Liver (tissue), 3 donors: ENCODE data around the gene MOV10.

Source experiments
- CTCF ChIP-seq: fragments of 150-350 bp; IDR thresholded peaks from 2 replicates; pipeline ENCODE4 v1.5.1; 2017; ENCODE audit warnings: improper control_type of control experiment, low read depth, low read length; ENCODE audit not compliant: missing input control
- EGR1 ChIP-seq, 2 donors: IDR thresholded peaks; 2 replicates each; pipeline ENCODE4 v1.6.1; 2016 to 2018; ENCODE audit warnings: antibody characterized with exemption in 2 of 2, low read depth in 2 of 2
- GABPA ChIP-seq, 2 donors: IDR thresholded peaks in 1 of 2; conservative IDR thresholded peaks in 1 of 2; 2 replicates each; pipeline ENCODE4 v1.6.1; 2016; ENCODE audit warnings: antibody characterized with exemption in 2 of 2, mild to moderate bottlenecking in 1 of 2, moderate library complexity in 1 of 2
- RAD21 ChIP-seq, 2 donors: IDR thresholded peaks; 2 replicates each; pipeline ENCODE4 v1.6.1; 2016; ENCODE audit warnings: antibody characterized with exemption in 2 of 2, mild to moderate bottlenecking in 2 of 2
- TAF1 ChIP-seq: conservative IDR thresholded peaks from 2 replicates; pipeline ENCODE4 v1.6.1; 2016; ENCODE audit warnings: antibody characterized with exemption, mild to moderate bottlenecking
- TF ChIP-seq, protein P1 (sequence below): IDR thresholded peaks from 2 replicates; pipeline ENCODE4 v1.6.1; 2016; ENCODE audit warnings: antibody characterized with exemption
- donor health status: healthy.
- donor health status: healthy.

DNA sequence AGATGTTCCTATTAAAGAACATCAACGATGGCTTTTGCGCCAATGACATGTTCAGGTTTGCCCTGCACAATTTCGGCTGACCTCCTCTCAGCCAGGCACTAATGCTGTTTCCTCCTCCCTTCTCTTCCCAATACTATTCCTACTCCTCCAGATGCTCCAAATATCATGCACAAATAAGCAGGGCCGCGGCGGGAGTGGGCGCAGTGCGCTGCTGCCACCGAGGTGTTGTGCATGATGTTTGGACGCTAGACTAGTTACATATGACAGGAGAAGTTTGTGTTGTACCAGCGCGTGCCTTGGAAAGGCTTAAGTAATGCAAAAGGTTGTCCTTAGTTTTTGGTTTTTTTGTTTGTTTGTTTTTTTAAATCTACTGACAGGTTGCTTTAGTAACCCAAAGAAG lies 73.9 kb downstream of the MOV10 start:
- no peak for TF ChIP-seq CTCF
- TF ChIP-seq EGR1 (IDR thresholded peaks at IDR 0.05; ENCODE audit: low read depth in 2 of 2): no peak
- TF ChIP-seq GABPA (IDR thresholded peaks at IDR 0.05 in 1 of 2, conservative IDR thresholded peaks at IDR 0.05 in 1 of 2): no peak
- no peak for TF ChIP-seq TAF1
- TF ChIP-seq, protein P1, sequence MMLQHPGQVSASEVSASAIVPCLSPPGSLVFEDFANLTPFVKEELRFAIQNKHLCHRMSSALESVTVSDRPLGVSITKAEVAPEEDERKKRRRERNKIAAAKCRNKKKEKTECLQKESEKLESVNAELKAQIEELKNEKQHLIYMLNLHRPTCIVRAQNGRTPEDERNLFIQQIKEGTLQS: no peak
- TF ChIP-seq RAD21 (IDR thresholded peaks at IDR 0.05): no peak
